ENCODE results near the gene SRPX. TPM values are rescaled to one million over a fixed set of nuclear protein-coding genes. Genes with fewer than 3 reads are reported as not detected.

Gene SRPX
- total RNA-seq, 1 experiment from 2014 or later = 0.23 TPM

GRCh38 chrX:38142610-38143009 lies 78.1 kb downstream of the SRPX start:
- ChIA-PET POLR2A (no interaction called here), CTCF (no interaction called here)
- no peaks in the 10 kb centered on the region for H3K36me3 ChIP-seq (ENCODE audit: control insufficient read depth, insufficient read depth, low read length)
- in situ Hi-C loops (cut with HindIII; ENCODE audit: low pct_unique_long_range_greater_than_20kb, low sequenced_read_pairs) (no loop called here), intact Hi-C loops (cut with micrococcal nuclease; ENCODE audit: unreplicated experiment) (no loop called here)
- ATAC-seq = no peak
- no peaks in the 10 kb centered on the region for H3K4me1 ChIP-seq (ENCODE audit: control insufficient read depth, insufficient read depth, low read length)
- H3K4me3 ChIP-seq (ENCODE audit: low read depth in 2 of 2, low read length in 2 of 2) = no peak overlapping the region
- DNase-seq (ENCODE audit: low read depth, low spot score) = no peak
- H3K27me3 ChIP-seq (ENCODE audit: control insufficient read depth, insufficient read depth, low read length) = no peaks in the 10 kb centered on the region
- H3K9me3 ChIP-seq (ENCODE audit: control insufficient read depth, insufficient read depth, low read depth, low read length) = no peaks in the 10 kb centered on the region
- H3K27ac ChIP-seq (ENCODE audit: low read length) = no peak overlapping the region
- no peak for TF ChIP-seq CTCF (IDR thresholded peaks at IDR 0.05)
- TF ChIP-seq, protein P1, sequence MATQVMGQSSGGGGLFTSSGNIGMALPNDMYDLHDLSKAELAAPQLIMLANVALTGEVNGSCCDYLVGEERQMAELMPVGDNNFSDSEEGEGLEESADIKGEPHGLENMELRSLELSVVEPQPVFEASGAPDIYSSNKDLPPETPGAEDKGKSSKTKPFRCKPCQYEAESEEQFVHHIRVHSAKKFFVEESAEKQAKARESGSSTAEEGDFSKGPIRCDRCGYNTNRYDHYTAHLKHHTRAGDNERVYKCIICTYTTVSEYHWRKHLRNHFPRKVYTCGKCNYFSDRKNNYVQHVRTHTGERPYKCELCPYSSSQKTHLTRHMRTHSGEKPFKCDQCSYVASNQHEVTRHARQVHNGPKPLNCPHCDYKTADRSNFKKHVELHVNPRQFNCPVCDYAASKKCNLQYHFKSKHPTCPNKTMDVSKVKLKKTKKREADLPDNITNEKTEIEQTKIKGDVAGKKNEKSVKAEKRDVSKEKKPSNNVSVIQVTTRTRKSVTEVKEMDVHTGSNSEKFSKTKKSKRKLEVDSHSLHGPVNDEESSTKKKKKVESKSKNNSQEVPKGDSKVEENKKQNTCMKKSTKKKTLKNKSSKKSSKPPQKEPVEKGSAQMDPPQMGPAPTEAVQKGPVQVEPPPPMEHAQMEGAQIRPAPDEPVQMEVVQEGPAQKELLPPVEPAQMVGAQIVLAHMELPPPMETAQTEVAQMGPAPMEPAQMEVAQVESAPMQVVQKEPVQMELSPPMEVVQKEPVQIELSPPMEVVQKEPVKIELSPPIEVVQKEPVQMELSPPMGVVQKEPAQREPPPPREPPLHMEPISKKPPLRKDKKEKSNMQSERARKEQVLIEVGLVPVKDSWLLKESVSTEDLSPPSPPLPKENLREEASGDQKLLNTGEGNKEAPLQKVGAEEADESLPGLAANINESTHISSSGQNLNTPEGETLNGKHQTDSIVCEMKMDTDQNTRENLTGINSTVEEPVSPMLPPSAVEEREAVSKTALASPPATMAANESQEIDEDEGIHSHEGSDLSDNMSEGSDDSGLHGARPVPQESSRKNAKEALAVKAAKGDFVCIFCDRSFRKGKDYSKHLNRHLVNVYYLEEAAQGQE (IDR thresholded peaks at IDR 0.05; ENCODE audit: insufficient read depth in 1 of 2, low read depth in 2 of 2, low read length in 1 of 2) = no peak
- TF ChIP-seq TCF7L2 (IDR thresholded peaks at IDR 0.05; ENCODE audit: low read depth, low read length) = no peak
- no peak for TF ChIP-seq SIN3A (IDR thresholded peaks at IDR 0.05; ENCODE audit: borderline replicate concordance, insufficient read depth, low read depth, low read length)
- no peak for TF ChIP-seq POLR2AphosphoS5 (IDR thresholded peaks at IDR 0.05; ENCODE audit: low read depth, low read length)
- BruUV-seq (replicated peaks) = no TSS peak

GRCh38 chrX:38138900-38139299 lies 81.8 kb downstream of the SRPX start:
- ATAC-seq (no peak), DNase-seq (ENCODE audit: low read depth, low spot score) (no peak)
- CTCF ChIA-PET = no interaction called here
- H3K27me3 ChIP-seq (ENCODE audit: control insufficient read depth, insufficient read depth, low read length) = no peaks in the 10 kb centered on the region
- intact Hi-C loops (cut with micrococcal nuclease; ENCODE audit: unreplicated experiment) = no loop called here
- BruUV-seq (replicated peaks) = no TSS peak
- POLR2A ChIA-PET = no interaction called here
- no peaks in the 10 kb centered on the region for H3K36me3 ChIP-seq (ENCODE audit: control insufficient read depth, insufficient read depth, low read length)
- H3K4me3 ChIP-seq (ENCODE audit: low read depth in 2 of 2, low read length in 2 of 2) = no peak overlapping the region
- no peak overlapping the region for H3K27ac ChIP-seq (ENCODE audit: low read length)
- no peaks in the 10 kb centered on the region for H3K4me1 ChIP-seq (ENCODE audit: control insufficient read depth, insufficient read depth, low read length)
- in situ Hi-C loops (cut with HindIII; ENCODE audit: low pct_unique_long_range_greater_than_20kb, low sequenced_read_pairs) = no loop called here
- no peak for TF ChIP-seq TCF7L2 (IDR thresholded peaks at IDR 0.05; ENCODE audit: low read depth, low read length)
- TF ChIP-seq, protein P1 (IDR thresholded peaks at IDR 0.05; ENCODE audit: insufficient read depth in 1 of 2, low read depth in 2 of 2, low read length in 1 of 2) = no peak
- no peak for TF ChIP-seq POLR2AphosphoS5 (IDR thresholded peaks at IDR 0.05; ENCODE audit: low read depth, low read length)
- TF ChIP-seq SIN3A (IDR thresholded peaks at IDR 0.05; ENCODE audit: borderline replicate concordance, insufficient read depth, low read depth, low read length) = no peak
- no peak for TF ChIP-seq CTCF (IDR thresholded peaks at IDR 0.05)
- H3K9me3 ChIP-seq (ENCODE audit: control insufficient read depth, insufficient read depth, low read depth, low read length) = no peaks in the 10 kb centered on the region
